ENCODE data around the gene PRG2. TPM values are rescaled to one million over a fixed set of nuclear protein-coding genes. Genes with fewer than 3 reads are reported as not detected.

Gene PRG2
- total and polyA plus RNA-seq, 2 donors (not counting 1 experiment from before 2014, with no cell fraction given) = 0.07 TPM; not detected in 1

DNA sequence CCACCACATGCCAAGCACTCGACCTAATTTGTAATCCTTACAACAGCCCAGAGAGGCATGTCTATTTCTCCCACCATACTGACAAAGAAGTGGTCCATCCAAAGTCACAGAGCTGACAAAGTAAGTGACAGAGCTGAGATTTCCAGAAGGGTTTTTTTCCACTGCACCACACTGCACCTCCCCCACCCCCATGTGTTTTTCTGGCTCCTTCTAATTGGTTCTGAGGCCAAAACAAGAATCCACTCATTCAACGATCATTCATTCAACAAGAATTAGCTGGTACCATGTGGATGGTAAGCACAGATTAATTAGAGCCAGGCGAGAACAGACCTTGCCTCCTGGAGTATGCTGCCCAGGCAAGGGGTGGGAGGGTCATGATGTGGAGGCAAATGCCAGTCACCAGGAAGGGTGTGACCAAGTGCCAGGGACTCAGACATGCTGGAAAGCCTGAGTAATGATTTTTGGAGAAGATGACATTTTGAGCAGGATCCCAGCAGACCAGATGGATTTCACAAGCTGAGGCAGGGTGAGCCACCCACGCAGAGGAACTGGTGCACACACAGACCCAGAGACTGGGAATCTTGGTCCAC, 14.9 kb upstream of the PRG2 start:
- Histone ChIP-seq H3K36me3 (replicated peaks in 1 of 2; ENCODE audit: control extremely low read depth in 1 of 2, control insufficient read depth in 1 of 2, extremely low read depth in 1 of 2, insufficient read depth in 2 of 2, low read length in 1 of 2) (peaks cover 2 to 8% of the 10 kb centered on the region in 2 experiments), H3K4me1 (ENCODE audit: control insufficient read depth in 2 of 2, insufficient read depth in 2 of 2, low read length in 2 of 2) (no peaks in the 10 kb centered on the region), H3K4me2 (replicated peaks; ENCODE audit: low read depth, low read length, poor library complexity, severe bottlenecking) (no peak overlapping the region), H3K79me2 (ENCODE audit: control insufficient read depth, insufficient read depth, low read length) (no peaks in the 10 kb centered on the region), H3K27ac (ENCODE audit: low read length in 2 of 2) (no peak overlapping the region), H4K20me1 (ENCODE audit: control insufficient read depth, insufficient read depth, low read length, poor library complexity, severe bottlenecking) (no peaks in the 10 kb centered on the region), H3K4me3 (ENCODE audit: control extremely low read depth in 1 of 5, extremely low read depth in 1 of 5, insufficient read depth in 1 of 5, low read depth in 2 of 5, low read length in 4 of 5) (no peak overlapping the region), H3K9me3 (ENCODE audit: control extremely low read depth in 1 of 3, control insufficient read depth in 2 of 3, insufficient read depth in 1 of 3, low read length in 2 of 3) (peaks cover 0 to 3% (median 0%) of the 10 kb centered on the region in 3 donors), H3K27me3 (replicated peaks in 1 of 4; ENCODE audit: control extremely low read depth in 1 of 4, control insufficient read depth in 3 of 4, insufficient read depth in 4 of 4, low read length in 3 of 4) (no peaks in the 10 kb centered on the region), H2AFZ (ENCODE audit: insufficient read depth, low read depth, low read length, poor library complexity, severe bottlenecking) (no peak overlapping the region), H3K9ac (ENCODE audit: low read length) (no peak overlapping the region)
- no peak for ATAC-seq (ENCODE audit: low read depth)
- intact Hi-C loops (cut with micrococcal nuclease) = no loop called here
- DNase-seq = no peak
- Mint-ChIP-seq H3K27ac (no peak overlapping the region), H3K9me3 (ENCODE audit: insufficient read depth) (no peaks in the 10 kb centered on the region), H3K27me3 (no peaks in the 10 kb centered on the region), H3K4me3 (no peak overlapping the region), H3K4me1 (peaks cover 11% of the 10 kb centered on the region)
- TF ChIP-seq EZH2 (IDR thresholded peaks at IDR 0.05; ENCODE audit: borderline replicate concordance, insufficient read depth, low read depth, low read length, poor library complexity, severe bottlenecking) (no peak), CTCF (IDR thresholded peaks at IDR 0.05) (no peak)
- POLR2A ChIA-PET = no interaction called here
- CTCF ChIA-PET = no interaction called here
- 88% methylated on average over 2 of the region's 4 CpGs for WGBS (ENCODE audit: insufficient coverage)

GRCh38 chr11:57403802-57404147, 13.3 kb upstream of the PRG2 start:
- Mint-ChIP-seq H3K9me3 (ENCODE audit: insufficient read depth) (no peaks in the 10 kb centered on the region), H3K4me3 (no peak overlapping the region), H3K27me3 (no peaks in the 10 kb centered on the region), H3K27ac (no peak overlapping the region), H3K4me1 (peaks cover 11% of the 10 kb centered on the region)
- Histone ChIP-seq H4K20me1 (ENCODE audit: control insufficient read depth, insufficient read depth, low read length, poor library complexity, severe bottlenecking) (no peaks in the 10 kb centered on the region), H3K79me2 (ENCODE audit: control insufficient read depth, insufficient read depth, low read length) (no peaks in the 10 kb centered on the region), H3K4me3 (ENCODE audit: control extremely low read depth in 1 of 5, extremely low read depth in 1 of 5, insufficient read depth in 1 of 5, low read depth in 2 of 5, low read length in 4 of 5) (no peak overlapping the region), H2AFZ (ENCODE audit: insufficient read depth, low read depth, low read length, poor library complexity, severe bottlenecking) (no peak overlapping the region), H3K4me2 (replicated peaks; ENCODE audit: low read depth, low read length, poor library complexity, severe bottlenecking) (no peak overlapping the region), H3K4me1 (ENCODE audit: control insufficient read depth in 2 of 2, insufficient read depth in 2 of 2, low read length in 2 of 2) (no peaks in the 10 kb centered on the region), H3K27ac (ENCODE audit: low read length in 2 of 2) (no peak overlapping the region), H3K9me3 (ENCODE audit: control extremely low read depth in 1 of 3, control insufficient read depth in 2 of 3, insufficient read depth in 1 of 3, low read length in 2 of 3) (peaks cover 0 to 3% (median 0%) of the 10 kb centered on the region in 3 donors), H3K27me3 (replicated peaks in 1 of 4; ENCODE audit: control extremely low read depth in 1 of 4, control insufficient read depth in 3 of 4, insufficient read depth in 4 of 4, low read length in 3 of 4) (no peaks in the 10 kb centered on the region), H3K9ac (ENCODE audit: low read length) (no peak overlapping the region), H3K36me3 (replicated peaks in 1 of 2; ENCODE audit: control extremely low read depth in 1 of 2, control insufficient read depth in 1 of 2, extremely low read depth in 1 of 2, insufficient read depth in 2 of 2, low read length in 1 of 2) (peaks cover 2 to 8% of the 10 kb centered on the region in 2 experiments)
- no peak for TF ChIP-seq EZH2 (IDR thresholded peaks at IDR 0.05; ENCODE audit: borderline replicate concordance, insufficient read depth, low read depth, low read length, poor library complexity, severe bottlenecking)
- no peak for TF ChIP-seq CTCF (IDR thresholded peaks at IDR 0.05)
- ChIA-PET POLR2A (no interaction called here), CTCF (no interaction called here)
- DNase-seq (no peak), ATAC-seq (ENCODE audit: low read depth) (no peak)
- no CpG with 5 or more reads among the region's 2 CpGs for WGBS (ENCODE audit: insufficient coverage)
- intact Hi-C loops (cut with micrococcal nuclease) = no loop called here

Measured in B cell (primary cell).